K562 (cell line): ENCODE results near the gene CCDC187. TPM values are rescaled to one million over a fixed set of nuclear protein-coding genes. Genes with fewer than 3 reads are reported as not detected.

ENCODE experiments used
- ATAC-seq: fragments of 200-7000 bp; cut with Tn5 transposase; 3 replicates; pipeline ENCODE4 v1.9.1; 2020; ENCODE audit warnings: moderate library complexity
- BruUV-seq: library from RNA; stranded (reverse); fragments of 400-500 nt; replicated peaks from 2 replicates; lab custom pipeline; 2021; lab: Mats Ljungman, UMichigan
- CTCF ChIA-PET: fragments of 300-600 bp; formaldehyde crosslinking; extraction: SDS; loops from one replicate; lab custom pipeline; 2021; ENCODE audit warnings: low intra/inter-chr PET ratio; lab: Yijun Ruan, JAX
- POLR2A ChIA-PET: fragments of 300-600, 350-650 bp; sonication (Branson Sonifier 250); formaldehyde crosslinking; extraction: SDS; loops from one replicate; lab custom pipeline; 2021; ENCODE audit warnings: antibody characterized with exemption, inconsistent platforms; lab: Yijun Ruan, JAX
- DNase-seq, 4 experiments: peaks; one replicate each; pipeline versions ENCODE4 v3.0.0 to v3.0.0-alpha.2; 2011 to 2018; ENCODE audit warnings: low spot score in 3 of 4, mixed read lengths in 3 of 4; ENCODE audit errors: extremely low read depth in 1 of 4
- FAIRE-seq: peaks from 2 replicates; lab custom pipeline; 2011; peaks lifted over from hg19 to GRCh38; lab: Jason Lieb, UNC
- H2AFZ ChIP-seq: 2 replicates; pipeline ENCODE4 v1.6.0; 2011; ENCODE audit warnings: low read depth, low read length, control low read depth, inconsistent platforms
- H3K27ac ChIP-seq: fragments of 200-600 bp; 3 replicates; pipeline ENCODE4 v1.8.0; 2011; ENCODE audit warnings: low read depth, mild to moderate bottlenecking, control low read depth, inconsistent platforms, low read length, moderate library complexity, mixed read lengths; ENCODE audit errors: extremely low read depth
- H3K27me3 ChIP-seq, 2 experiments: fragments of 300-600 bp in 1 of 2; 2 replicates in 1 of 2; 3 replicates in 1 of 2; pipeline versions ENCODE4 v1.6.0 to v1.8.0; 2011; ENCODE audit warnings: inconsistent platforms in 2 of 2, low read length in 2 of 2, mild to moderate bottlenecking in 1 of 2, mixed read lengths in 1 of 2, moderate library complexity in 1 of 2; ENCODE audit not compliant: control insufficient read depth in 2 of 2, insufficient read depth in 2 of 2
- H3K36me3 ChIP-seq: fragments of 300-600 bp; 3 replicates; pipeline ENCODE4 v1.8.0; 2011; ENCODE audit warnings: mild to moderate bottlenecking, low read length, inconsistent platforms; ENCODE audit not compliant: control insufficient read depth, insufficient read depth
- H3K4me1 ChIP-seq, 2 experiments: fragments of 200-600 bp in 1 of 2; replicated peaks in 1 of 2; 2 replicates in 1 of 2; 3 replicates in 1 of 2; pipeline versions ENCODE4 v1.5.1 to v1.8.0; 2011; ENCODE audit warnings: inconsistent platforms in 2 of 2, low read length in 2 of 2, mild to moderate bottlenecking in 1 of 2, mixed read lengths in 1 of 2, moderate library complexity in 1 of 2; ENCODE audit not compliant: control insufficient read depth in 2 of 2, insufficient read depth in 2 of 2
- H3K4me2 ChIP-seq: 2 replicates; pipeline ENCODE4 v1.6.1; 2011; ENCODE audit warnings: low read length, control low read depth, inconsistent platforms, mixed read lengths; ENCODE audit not compliant: insufficient read depth
- H3K4me3 ChIP-seq: fragments of 200-600 bp; sonication (generic), shearing (Covaris generic); 2 replicates; pipeline ENCODE4 v1.5.1; 2016; ENCODE audit warnings: control low read depth, inconsistent platforms
- H3K79me2 ChIP-seq: fragments of 200-600 bp; 3 replicates; pipeline ENCODE4 v1.8.0; 2011; ENCODE audit warnings: low read length, inconsistent platforms; ENCODE audit not compliant: control insufficient read depth, insufficient read depth
- H3K9ac ChIP-seq, 2 experiments: 2 replicates each; pipeline versions ENCODE4 v1.6.0 to v1.6.1; 2011; ENCODE audit warnings: low read depth in 2 of 2, low read length in 2 of 2, control low read depth in 1 of 2, inconsistent platforms in 1 of 2, mild to moderate bottlenecking in 1 of 2, mixed read lengths in 1 of 2; ENCODE audit not compliant: insufficient read depth in 1 of 2
- H3K9me1 ChIP-seq: one replicate; pipeline ENCODE4 v1.6.0; 2011; ENCODE audit warnings: inconsistent platforms, mild to moderate bottlenecking, low read length, moderate library complexity; ENCODE audit not compliant: control insufficient read depth, insufficient read depth
- H3K9me3 ChIP-seq: replicated peaks from 2 replicates; pipeline ENCODE4 v1.5.1; 2011; ENCODE audit warnings: low read depth, low read length, inconsistent platforms; ENCODE audit not compliant: control insufficient read depth, insufficient read depth
- H4K20me1 ChIP-seq: replicated peaks from 2 replicates; pipeline ENCODE4 v1.6.1; 2011; ENCODE audit warnings: low read length, inconsistent platforms, mixed read lengths; ENCODE audit not compliant: control insufficient read depth, insufficient read depth
- BCOR ChIP-seq: fragments of 450-650 bp; IDR thresholded peaks from 2 replicates; pipeline ENCODE4 v1.6.1; 2016
- BHLHE40 ChIP-seq: IDR thresholded peaks from 2 replicates; pipeline ENCODE4 v1.6.1; 2011; ENCODE audit warnings: low read length, improper control_type of control experiment
- TRIM28 ChIP-seq: fragments of 450-650 bp; IDR thresholded peaks from 2 replicates; pipeline ENCODE4 v1.6.1; 2017
- ZNF124 ChIP-seq: sonication (generic); formaldehyde crosslinking; IDR thresholded peaks from 2 replicates; pipeline ENCODE4 v1.8.1; 2022; ENCODE audit warnings: missing genetic modification reagents
- ZNF282 ChIP-seq: sonication (generic); formaldehyde crosslinking; IDR thresholded peaks from 2 replicates; pipeline ENCODE4 v1.8.1; 2023; ENCODE audit warnings: missing genetic modification reagents
- WGBS: fragments of 100-300 bp; shearing (Covaris generic); methylation state at CpG from one replicate; pipeline ENCODE4 v1.1.6; 2016; ENCODE audit warnings: low coverage, mixed read lengths; ENCODE audit not compliant: insufficient coverage; ENCODE audit errors: missing lambda C conversion rate; 5-methylcytosine and 5-hydroxymethylcytosine counted together
- in situ Hi-C: fragments of 300-500 bp; cut with MboI; formaldehyde crosslinking; loops from 4 replicates; pipeline ENCODE4 v1.15.0; 2018; ENCODE audit warnings: inconsistent platforms, mixed read lengths
- intact Hi-C: fragments of 100-400 bp; cut with micrococcal nuclease; formaldehyde crosslinking; loops from 2 replicates; pipeline ENCODE4 v1.14.2; 2022
- polyA plus RNA-seq, 8 experiments: library from polyadenylated mRNA; depleted of rRNA in 4 of 8; stranded (reverse) in 5 of 8; unstranded in 3 of 8; fragments of >200 nt; fragmentation: Nextera tagmentation in 2 of 8; fragmentation: Illumina TruSeq in 1 of 8; extraction: Ambion mirVana in 2 of 8; extraction: Trizol in 1 of 8; gene quantifications; 2 replicates each; pipeline versions ENCODE4 v1.2.1 to v1.2.3, GENCODE V29; 2011 to 2014; ENCODE audit warnings: inconsistent platforms in 1 of 8, missing spikeins in 1 of 8
- total RNA-seq, 7 experiments: library from RNA; depleted of rRNA in 6 of 7; stranded (reverse); fragments of >200 nt in 6 of 7; fragmentation: Illumina TruSeq in 2 of 7; extraction: Trizol in 2 of 7; gene quantifications; 2 replicates each; pipeline versions ENCODE4 v1.2.1 to v1.2.3, GENCODE V29; 2011 to 2021; ENCODE audit warnings: low replicate concordance in 1 of 7

CCDC187 gene
- total and polyA plus RNA-seq, 9 of the 15 experiments (the other 6 are each of a cell fraction or from before 2014, with no cell fraction given): not detected

DNA sequence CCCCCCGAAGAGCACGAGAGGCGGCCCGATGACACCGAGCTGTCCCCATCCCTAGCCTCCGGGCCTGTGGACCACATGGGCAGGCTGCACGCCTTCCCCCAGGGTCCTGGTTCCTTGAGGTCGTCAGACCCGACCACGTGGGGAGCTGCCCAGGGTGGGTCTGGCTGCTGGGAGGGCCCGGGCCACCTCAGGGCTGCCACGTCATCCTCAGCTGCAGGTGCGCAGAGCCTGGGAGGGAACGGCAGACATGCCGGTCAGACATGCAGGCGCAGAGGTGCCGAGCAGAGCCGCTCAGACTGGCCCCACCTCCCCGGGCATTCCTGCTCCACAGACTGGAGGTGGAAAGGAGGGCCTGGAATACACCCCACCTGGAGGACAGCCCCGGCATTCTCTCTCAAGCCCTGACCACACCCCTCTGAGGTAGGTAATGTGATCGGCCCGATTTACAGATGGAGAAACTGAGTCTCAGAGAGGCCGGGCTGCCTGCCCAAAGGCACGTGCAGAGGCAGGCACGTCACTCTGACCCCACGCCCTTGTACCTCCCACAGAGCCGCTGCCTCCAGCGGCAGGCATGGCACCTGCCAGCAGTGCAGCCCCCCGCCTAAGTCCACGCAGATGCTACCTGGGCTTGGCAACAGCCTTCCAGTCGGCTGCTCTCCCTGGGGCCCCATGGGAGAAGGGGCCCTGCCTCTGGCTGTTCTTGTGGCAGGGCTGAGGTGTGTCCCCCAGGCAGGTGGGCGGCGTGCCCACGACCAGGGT lies 649 bp downstream of the CCDC187 start:
- no peaks in the 10 kb centered on the region for H3K9me1 ChIP-seq
- peak overlapping the region in 1 of 2 experiments; percentile 36; a peak in 1 of 4 replicates for H3K9ac ChIP-seq
- 10% methylated on average over 30 of the region's 34 CpGs for WGBS
- no peaks in the 10 kb centered on the region; the same call in 2 of the 3 replicates for H3K36me3 ChIP-seq
- no peak overlapping the region for H3K4me2 ChIP-seq
- H3K27me3 ChIP-seq: peaks cover 14 to 66% of the 10 kb centered on the region in 2 experiments
- H3K9me3 ChIP-seq: peaks cover 7% of the 10 kb centered on the region; the same call in 1 of the 2 replicates
- no peak for ATAC-seq
- POLR2A ChIA-PET: interaction anchor here (0.6 to 1.0 kb wide), 2 partner anchors 331 to 342 kb away, joined by 3 read pairs; partner anchors contain the start of gene UBAC1
- in situ Hi-C loops: no loop called here
- no peak overlapping the region for H2AFZ ChIP-seq
- FAIRE-seq: no peak
- 0 out of 2 replicates have a peak, but pooled peaks have one; percentile 6 for TF ChIP-seq BHLHE40
- 0 out of 2 replicates have a peak, but pooled peaks have one; percentile 36 for TF ChIP-seq ZNF282 (CRISPR knock-in tag)
- 0 out of 2 replicates have a peak, but pooled peaks have one; percentile 15 for TF ChIP-seq BCOR
- TF ChIP-seq TRIM28: no peak
- TF ChIP-seq ZNF124 (CRISPR knock-in tag): 0 out of 2 replicates have a peak, but pooled peaks have one; percentile 51
- peaks cover 5 to 60% of the 10 kb centered on the region in 2 experiments; a peak in 3 of 5 replicates for H3K4me1 ChIP-seq
- no TSS peak for BruUV-seq
- intact Hi-C loops: no loop called here
- H4K20me1 ChIP-seq: no peaks in the 10 kb centered on the region; the same call in none of the 2 replicates
- no peaks in the 10 kb centered on the region for H3K79me2 ChIP-seq
- DNase-seq: peak in 2 of 4 experiments; percentile 40 to 52
- no peak overlapping the region for H3K27ac ChIP-seq
- no peak overlapping the region for H3K4me3 ChIP-seq
- CTCF ChIA-PET: no interaction called here
